Measurements from ENCODE around the gene TBC1D10A. TPM values are rescaled to one million over a fixed set of nuclear protein-coding genes. Genes with fewer than 3 reads are reported as not detected.
A peak's percentile ranks its signal among the peaks of the same experiment; 100 is the strongest.

TBC1D10A gene
- total RNA-seq, 1 experiment from 2014 or later = 18.6 TPM

DNA sequence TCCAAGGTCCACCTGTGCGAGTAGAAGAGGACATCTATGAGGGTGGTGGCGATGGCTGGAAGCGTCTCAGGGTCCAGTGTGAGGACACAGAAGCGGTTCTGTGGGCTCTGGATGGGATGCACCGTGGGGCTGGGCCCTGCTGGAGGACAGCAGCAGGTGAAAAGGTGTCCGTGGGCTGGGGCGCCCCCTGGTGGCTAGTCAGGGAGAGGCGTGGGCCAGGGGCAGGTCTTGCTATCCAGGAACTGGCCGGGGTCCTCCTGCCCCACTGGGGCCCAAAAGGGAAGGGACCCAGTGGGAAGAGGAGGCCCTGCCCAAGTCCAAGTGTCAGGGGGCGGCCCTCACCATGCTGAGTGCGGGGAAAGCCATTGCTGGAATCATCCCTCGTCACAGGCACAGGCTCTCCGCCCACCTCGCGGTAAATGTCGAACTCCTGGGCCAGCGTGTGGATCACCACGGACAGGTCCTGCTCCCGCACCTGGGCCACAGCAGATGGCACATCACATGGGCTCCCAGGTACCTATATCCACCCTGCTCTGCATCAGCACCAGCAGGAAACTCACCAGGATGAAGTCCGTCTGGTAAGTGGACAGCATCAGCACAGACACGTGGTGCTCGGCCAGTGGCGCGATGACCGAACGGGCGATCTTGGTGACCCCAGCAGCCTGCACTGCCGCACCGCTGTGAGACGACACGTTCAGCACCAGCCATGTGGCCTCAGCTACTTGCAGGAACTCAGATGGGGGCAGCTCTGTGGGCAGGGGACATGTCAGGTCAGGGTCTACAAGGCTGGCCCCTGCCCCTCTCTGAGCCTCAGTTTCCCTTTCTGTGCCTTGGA is 39.7 kb downstream of the TBC1D10A start:
- POLR2A ChIA-PET = interaction anchor here (0.9 to 1.9 kb wide), 6 partner anchors 27 to 139 kb away, joined by 3 to 10 read pairs (median 6); partner anchors contain the start of genes MTFP1, RNF215 and TBC1D10A
- H3K36me3 ChIP-seq (ENCODE audit: control insufficient read depth in 1 of 2, insufficient read depth in 2 of 2, low read length in 2 of 2) = no peaks in the 10 kb centered on the region; a peak in 1 of 4 replicates
- no peaks in the 10 kb centered on the region for H3K9me2 ChIP-seq (ENCODE audit: insufficient read depth)
- H2AFZ ChIP-seq (ENCODE audit: low read depth, low read length, poor library complexity, severe bottlenecking) = no peak overlapping the region
- ATAC-seq (peak; percentile 50), DNase-seq (ENCODE audit: low read depth, low spot score) (no peak)
- H3K9ac ChIP-seq (ENCODE audit: low read length) = no peak overlapping the region
- no peaks in the 10 kb centered on the region for H3K27me3 ChIP-seq (ENCODE audit: insufficient read depth, low read length)
- no peaks in the 10 kb centered on the region for H4K20me1 ChIP-seq (ENCODE audit: insufficient read depth)
- BruUV-seq (replicated peaks) = no TSS peak
- H3K4me1 ChIP-seq (ENCODE audit: control insufficient read depth in 1 of 2, insufficient read depth in 2 of 2, low read length in 2 of 2) = peaks cover 37 to 57% of the 10 kb centered on the region in 2 experiments
- peak overlapping the region; percentile 97 for H3K4me2 ChIP-seq (ENCODE audit: low read length)
- intact Hi-C loops (cut with micrococcal nuclease) = loop anchor here (1.0 to 5.0 kb wide), 3 partner anchors 24 to 179 kb away; partner anchors contain the start of gene MTFP1
- H3K79me2 ChIP-seq (ENCODE audit: insufficient read depth, low read length) = no peaks in the 10 kb centered on the region
- no peak overlapping the region for H3K4me3 ChIP-seq (replicated peaks in 1 of 2; ENCODE audit: low read depth in 1 of 2, low read length in 2 of 2)
- no peaks in the 10 kb centered on the region for H3K9me3 ChIP-seq (ENCODE audit: control insufficient read depth in 1 of 2, insufficient read depth in 1 of 2, low read depth in 1 of 2, low read length in 2 of 2)
- peak overlapping the region; percentile 30; the same call in 1 of the 2 replicates for H3K27ac ChIP-seq (ENCODE audit: low read depth, low read length)
- TF ChIP-seq, protein P1, sequence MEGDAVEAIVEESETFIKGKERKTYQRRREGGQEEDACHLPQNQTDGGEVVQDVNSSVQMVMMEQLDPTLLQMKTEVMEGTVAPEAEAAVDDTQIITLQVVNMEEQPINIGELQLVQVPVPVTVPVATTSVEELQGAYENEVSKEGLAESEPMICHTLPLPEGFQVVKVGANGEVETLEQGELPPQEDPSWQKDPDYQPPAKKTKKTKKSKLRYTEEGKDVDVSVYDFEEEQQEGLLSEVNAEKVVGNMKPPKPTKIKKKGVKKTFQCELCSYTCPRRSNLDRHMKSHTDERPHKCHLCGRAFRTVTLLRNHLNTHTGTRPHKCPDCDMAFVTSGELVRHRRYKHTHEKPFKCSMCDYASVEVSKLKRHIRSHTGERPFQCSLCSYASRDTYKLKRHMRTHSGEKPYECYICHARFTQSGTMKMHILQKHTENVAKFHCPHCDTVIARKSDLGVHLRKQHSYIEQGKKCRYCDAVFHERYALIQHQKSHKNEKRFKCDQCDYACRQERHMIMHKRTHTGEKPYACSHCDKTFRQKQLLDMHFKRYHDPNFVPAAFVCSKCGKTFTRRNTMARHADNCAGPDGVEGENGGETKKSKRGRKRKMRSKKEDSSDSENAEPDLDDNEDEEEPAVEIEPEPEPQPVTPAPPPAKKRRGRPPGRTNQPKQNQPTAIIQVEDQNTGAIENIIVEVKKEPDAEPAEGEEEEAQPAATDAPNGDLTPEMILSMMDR (IDR thresholded peaks at IDR 0.05 in 2 of 3, conservative IDR thresholded peaks at IDR 0.05 in 1 of 3; ENCODE audit: borderline replicate concordance in 1 of 3, insufficient read depth in 1 of 3, low read depth in 2 of 3, low read length in 2 of 3) = peak; percentile 92 to 96 (median 92)
- TF ChIP-seq, protein P2, sequence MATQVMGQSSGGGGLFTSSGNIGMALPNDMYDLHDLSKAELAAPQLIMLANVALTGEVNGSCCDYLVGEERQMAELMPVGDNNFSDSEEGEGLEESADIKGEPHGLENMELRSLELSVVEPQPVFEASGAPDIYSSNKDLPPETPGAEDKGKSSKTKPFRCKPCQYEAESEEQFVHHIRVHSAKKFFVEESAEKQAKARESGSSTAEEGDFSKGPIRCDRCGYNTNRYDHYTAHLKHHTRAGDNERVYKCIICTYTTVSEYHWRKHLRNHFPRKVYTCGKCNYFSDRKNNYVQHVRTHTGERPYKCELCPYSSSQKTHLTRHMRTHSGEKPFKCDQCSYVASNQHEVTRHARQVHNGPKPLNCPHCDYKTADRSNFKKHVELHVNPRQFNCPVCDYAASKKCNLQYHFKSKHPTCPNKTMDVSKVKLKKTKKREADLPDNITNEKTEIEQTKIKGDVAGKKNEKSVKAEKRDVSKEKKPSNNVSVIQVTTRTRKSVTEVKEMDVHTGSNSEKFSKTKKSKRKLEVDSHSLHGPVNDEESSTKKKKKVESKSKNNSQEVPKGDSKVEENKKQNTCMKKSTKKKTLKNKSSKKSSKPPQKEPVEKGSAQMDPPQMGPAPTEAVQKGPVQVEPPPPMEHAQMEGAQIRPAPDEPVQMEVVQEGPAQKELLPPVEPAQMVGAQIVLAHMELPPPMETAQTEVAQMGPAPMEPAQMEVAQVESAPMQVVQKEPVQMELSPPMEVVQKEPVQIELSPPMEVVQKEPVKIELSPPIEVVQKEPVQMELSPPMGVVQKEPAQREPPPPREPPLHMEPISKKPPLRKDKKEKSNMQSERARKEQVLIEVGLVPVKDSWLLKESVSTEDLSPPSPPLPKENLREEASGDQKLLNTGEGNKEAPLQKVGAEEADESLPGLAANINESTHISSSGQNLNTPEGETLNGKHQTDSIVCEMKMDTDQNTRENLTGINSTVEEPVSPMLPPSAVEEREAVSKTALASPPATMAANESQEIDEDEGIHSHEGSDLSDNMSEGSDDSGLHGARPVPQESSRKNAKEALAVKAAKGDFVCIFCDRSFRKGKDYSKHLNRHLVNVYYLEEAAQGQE (IDR thresholded peaks at IDR 0.05; ENCODE audit: low read depth) = no peak
- TF ChIP-seq RAD21 (IDR thresholded peaks at IDR 0.05; ENCODE audit: low read depth) = peak; percentile 93
- CTCF ChIA-PET = interaction anchor here (0.8 to 5.4 kb wide), 24 partner anchors 9 to 586 kb away, joined by 3 to 81 read pairs (median 6); partner anchors contain the start of genes CCDC157, RNF215, SF3A1 and TBC1D10A
- RAD21 ChIA-PET (ENCODE audit: low non-redundant PET in 1 of 2, low total read pairs in 2 of 2, uncharacterized antibody in 2 of 2, unreplicated experiment in 2 of 2) = interaction anchor here (1.3 to 2.0 kb wide), 7 partner anchors 34 to 179 kb away, joined by 3 to 21 read pairs (median 6); partner anchors contain the start of genes TBC1D10A (in 2 of the 2) and RNF215 (in 1 of the 2)

Data from HCT116 (cell line).